Measurements from ENCODE around the gene GGT1. TPM values are rescaled to one million over a fixed set of nuclear protein-coding genes. Genes with fewer than 3 reads are reported as not detected.
"Not testable (repeated sequence)": the region's sequence is repeated elsewhere in the genome, so short reads cannot be mapped to it uniquely, and the experiment has no call there.

The GGT1 gene
- total and polyA plus RNA-seq, 7 donors: 2.9 to 33.1 (median 5.4) TPM

GRCh38 chr22:24590596-24591173 lies 12.3 kb upstream of the GGT1 start:
- Histone ChIP-seq H3K27me3 (no peaks in the 10 kb centered on the region), H3K27ac (no peak overlapping the region), H3K9me3 (no peaks in the 10 kb centered on the region), H3K4me3 (no peak overlapping the region), H3K4me1 (peaks cover 0 to 21% (median 12%) of the 10 kb centered on the region in 4 donors), H3K36me3 (peaks cover 0 to 39% (median 14%) of the 10 kb centered on the region in 4 donors)
- no peak for DNase-seq
- TF ChIP-seq, protein P1, sequence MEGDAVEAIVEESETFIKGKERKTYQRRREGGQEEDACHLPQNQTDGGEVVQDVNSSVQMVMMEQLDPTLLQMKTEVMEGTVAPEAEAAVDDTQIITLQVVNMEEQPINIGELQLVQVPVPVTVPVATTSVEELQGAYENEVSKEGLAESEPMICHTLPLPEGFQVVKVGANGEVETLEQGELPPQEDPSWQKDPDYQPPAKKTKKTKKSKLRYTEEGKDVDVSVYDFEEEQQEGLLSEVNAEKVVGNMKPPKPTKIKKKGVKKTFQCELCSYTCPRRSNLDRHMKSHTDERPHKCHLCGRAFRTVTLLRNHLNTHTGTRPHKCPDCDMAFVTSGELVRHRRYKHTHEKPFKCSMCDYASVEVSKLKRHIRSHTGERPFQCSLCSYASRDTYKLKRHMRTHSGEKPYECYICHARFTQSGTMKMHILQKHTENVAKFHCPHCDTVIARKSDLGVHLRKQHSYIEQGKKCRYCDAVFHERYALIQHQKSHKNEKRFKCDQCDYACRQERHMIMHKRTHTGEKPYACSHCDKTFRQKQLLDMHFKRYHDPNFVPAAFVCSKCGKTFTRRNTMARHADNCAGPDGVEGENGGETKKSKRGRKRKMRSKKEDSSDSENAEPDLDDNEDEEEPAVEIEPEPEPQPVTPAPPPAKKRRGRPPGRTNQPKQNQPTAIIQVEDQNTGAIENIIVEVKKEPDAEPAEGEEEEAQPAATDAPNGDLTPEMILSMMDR (IDR thresholded peaks at IDR 0.05): no peak
- TF ChIP-seq POLR2A (IDR thresholded peaks at IDR 0.05) (no peak), EP300 (IDR thresholded peaks at IDR 0.05) (no peak), POLR2AphosphoS5 (IDR thresholded peaks at IDR 0.05) (no peak)
- 97 to 98% methylated on average over 12 of the region's 12 CpGs for WGBS, 2 donors
- intact Hi-C loops (cut with DNase I): no loop called here

- WGBS, 2 donors: 92 to 98% methylated on average over 6 of the region's 6 CpGs
- H3K27ac ChIP-seq: peak overlapping the region in 2 of 4 donors; percentile 79 to 83
Measured at GRCh38 chr22:24591286-24591830, 11.6 kb upstream of the GGT1 start.

GRCh38 chr22:24592058-24592850 lies 10.7 kb upstream of the GGT1 start:
- H3K27me3 ChIP-seq: no peaks in the 10 kb centered on the region
- no peak for TF ChIP-seq EP300 (IDR thresholded peaks at IDR 0.05)
- TF ChIP-seq, protein P1 (IDR thresholded peaks at IDR 0.05): no peak
- no peak for TF ChIP-seq POLR2A (IDR thresholded peaks at IDR 0.05)
- TF ChIP-seq POLR2AphosphoS5 (IDR thresholded peaks at IDR 0.05): no peak
- intact Hi-C loops (cut with DNase I): loop anchor here (2.0 kb wide), 1 partner anchor 37 kb away; the partner anchor contains the start of genes GUCD1 and SNRPD3
- peak overlapping the region; percentile 64 to 71 (median 65) for H3K4me3 ChIP-seq
- H3K36me3 ChIP-seq: peaks cover 0 to 23% (median 13%) of the 10 kb centered on the region in 4 donors
- no peak for DNase-seq
- H3K9me3 ChIP-seq: no peaks in the 10 kb centered on the region
- WGBS, 2 donors: 9 to 12% methylated on average over 33 of the region's 33 CpGs
- H3K27ac ChIP-seq: peak overlapping the region; percentile 79 to 88 (median 84)
- H3K4me1 ChIP-seq: peaks cover 0 to 21% (median 12%) of the 10 kb centered on the region in 4 donors

More at GRCh38 chr22:24591286-24591830, 11.6 kb upstream of the GGT1 start:
- Histone ChIP-seq H3K9me3 (no peaks in the 10 kb centered on the region), H3K4me1 (peaks cover 0 to 21% (median 12%) of the 10 kb centered on the region in 4 donors), H3K4me3 (no peak overlapping the region), H3K36me3 (peaks cover 0 to 32% (median 13%) of the 10 kb centered on the region in 4 donors), H3K27me3 (no peaks in the 10 kb centered on the region)
- TF ChIP-seq EP300 (IDR thresholded peaks at IDR 0.05) (no peak), POLR2AphosphoS5 (IDR thresholded peaks at IDR 0.05) (no peak), POLR2A (IDR thresholded peaks at IDR 0.05) (no peak)
- TF ChIP-seq, protein P1 (IDR thresholded peaks at IDR 0.05): no peak
- intact Hi-C loops (cut with DNase I): no loop called here
- DNase-seq: no peak

DNA sequence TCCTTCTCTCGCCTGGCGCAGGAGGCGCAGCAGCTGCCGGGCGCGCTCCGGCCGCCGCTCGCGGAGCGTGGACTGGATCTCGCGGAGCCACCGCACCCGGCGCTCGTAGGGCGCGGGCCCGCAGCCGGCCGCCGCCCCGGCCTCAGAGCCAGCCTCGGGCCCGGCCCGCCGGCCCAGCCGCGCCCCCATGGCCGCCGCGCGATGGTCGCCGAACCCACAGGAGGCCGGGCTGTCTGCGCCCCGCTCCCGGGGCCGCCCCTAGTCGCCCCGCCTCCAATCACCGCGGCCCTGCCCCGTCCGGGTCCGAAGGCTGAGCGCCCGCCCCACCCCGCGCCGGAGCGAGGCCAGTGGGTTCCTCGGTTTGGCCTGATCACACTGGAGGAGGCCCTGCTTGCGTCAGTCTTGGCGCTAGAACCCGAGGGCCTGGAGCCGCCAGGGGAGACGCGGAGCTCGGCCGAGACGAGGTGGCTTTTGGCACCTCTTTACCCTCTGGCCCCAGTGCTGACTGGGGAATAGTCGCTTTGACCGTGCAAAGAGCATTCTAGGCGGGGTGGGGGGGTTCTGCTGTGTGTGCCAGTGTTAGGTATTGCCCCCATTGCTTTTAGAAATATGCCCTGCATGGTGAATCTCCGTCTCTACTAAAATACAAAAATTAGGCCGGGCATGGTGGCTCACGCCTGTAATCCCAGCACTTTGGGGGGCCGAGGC lies 10.0 kb upstream of the GGT1 start, which contains the start of gene LRRC75B:
LRRC75B (minus strand) TSS at position 223 of the 708 bp plus-strand sequence; CDS start at position 189, 34 bp downstream.
- intact Hi-C loops (cut with DNase I): loop anchor here (2.0 kb wide), 1 partner anchor 38 kb away; the partner anchor contains the start of genes GUCD1 and SNRPD3
- H3K27ac ChIP-seq: peak within 1 kb of the TSS; percentile 79 to 88 (median 84)
- TF ChIP-seq EP300 (IDR thresholded peaks at IDR 0.05) (no peak), POLR2A (IDR thresholded peaks at IDR 0.05) (peak in 1 of 2 donors; percentile 21), POLR2AphosphoS5 (IDR thresholded peaks at IDR 0.05) (peak; percentile 35 to 76 (median 64))
- TF ChIP-seq, protein P1 (IDR thresholded peaks at IDR 0.05): no peak
- H3K4me3 ChIP-seq: peak within 1 kb of the TSS; percentile 64 to 71 (median 65)
- H3K9me3 ChIP-seq: no peaks in the 10 kb centered on the region
- H3K36me3 ChIP-seq: peaks cover 0 to 16% (median 11%) of the 10 kb centered on the region in 4 donors
- H3K27me3 ChIP-seq: no peaks in the 10 kb centered on the region
- DNase-seq: peak; percentile 97
- H3K4me1 ChIP-seq: peaks cover 0 to 21% (median 12%) of the 10 kb centered on the region in 4 donors
- 4 to 5% methylated on average over 72 of the region's 72 CpGs for WGBS, 2 donors

- peaks cover 0 to 21% (median 12%) of the 10 kb centered on the region in 4 donors for H3K4me1 ChIP-seq
- intact Hi-C loops (cut with DNase I): loop anchor here (2.0 kb wide), 1 partner anchor 39 kb away; the partner anchor contains the start of genes GUCD1 and SNRPD3
- peaks cover 0 to 12% (median 9%) of the 10 kb centered on the region in 4 donors for H3K36me3 ChIP-seq
- peak overlapping the region; percentile 64 to 71 (median 65) for H3K4me3 ChIP-seq
- DNase-seq, H3K27me3 ChIP-seq, H3K9me3 ChIP-seq: not testable (repeated sequence)
- H3K27ac ChIP-seq: peak overlapping the region; percentile 79 to 88 (median 84)
- 79 to 91% methylated on average over 10 of the region's 10 CpGs for whole genome bisulfite sequencing, 2 donors
Measured at GRCh38 chr22:24593559-24593835, 9.5 kb upstream of the GGT1 start.
